ENCODE measurements around the gene SNCB.

DNA sequence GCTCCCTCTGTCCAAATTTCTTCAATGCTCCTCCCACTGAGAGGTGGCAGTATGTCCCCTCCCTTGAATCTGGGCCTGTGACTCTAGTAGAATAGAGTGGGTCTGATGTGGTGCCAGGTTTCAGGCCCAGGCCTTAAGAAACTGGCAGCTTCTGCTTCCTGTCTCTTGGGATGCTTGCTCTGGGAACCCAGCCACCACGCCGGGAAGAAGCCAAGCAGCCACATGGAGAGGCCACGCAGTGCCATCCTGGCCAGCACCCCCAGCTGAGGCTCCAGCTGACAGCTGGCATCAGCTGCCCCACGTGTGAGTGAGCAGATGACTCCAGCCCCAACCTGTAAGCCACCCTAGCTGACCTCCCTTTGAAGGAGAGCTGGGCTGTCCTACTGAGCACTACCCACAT lies 9.6 kb upstream of the SNCB start:
- TF ChIP-seq EZH2phosphoT487 (IDR thresholded peaks at IDR 0.05; ENCODE audit: insufficient read depth, low read depth) (no peak), EZH2 (IDR thresholded peaks at IDR 0.05; ENCODE audit: insufficient read depth, poor library complexity, severe bottlenecking) (no peak)

Measured in GM23248 (cell line).